ENCODE data around the gene FBLN1.
"Not testable (repeated sequence)": the region's sequence is repeated elsewhere in the genome, so short reads cannot be mapped to it uniquely, and the experiment has no call there.

Gene FBLN1

GRCh38 chr22:45599836-45600577 is 97.3 kb downstream of the FBLN1 start:
- TF ChIP-seq CTCF (IDR thresholded peaks at IDR 0.05; ENCODE audit: low read depth, low read length) = no peak
- H3K4me3 ChIP-seq (ENCODE audit: low read depth, low read length) = no peak overlapping the region

- H3K4me3 ChIP-seq (ENCODE audit: low read depth, low read length) = no peak overlapping the region
- no peak for TF ChIP-seq CTCF (IDR thresholded peaks at IDR 0.05; ENCODE audit: low read depth, low read length)
Observed at GRCh38 chr22:45600790-45601730, 98.4 kb downstream of the FBLN1 start.

- H3K4me3 ChIP-seq (ENCODE audit: low read depth, low read length) = no peak overlapping the region
- no peak for TF ChIP-seq CTCF (IDR thresholded peaks at IDR 0.05; ENCODE audit: low read depth, low read length)
Observed at GRCh38 chr22:45602004-45602733, 99.5 kb downstream of the FBLN1 start.

- TF ChIP-seq CTCF (IDR thresholded peaks at IDR 0.05; ENCODE audit: low read depth, low read length) = no peak
- no peak overlapping the region for H3K4me3 ChIP-seq (ENCODE audit: low read depth, low read length)
Observed at GRCh38 chr22:45602824-45603595, 100.3 kb downstream of the FBLN1 start.

- H3K4me3 ChIP-seq (ENCODE audit: low read depth, low read length) = no peak overlapping the region
- no peak for TF ChIP-seq CTCF (IDR thresholded peaks at IDR 0.05; ENCODE audit: low read depth, low read length)
Observed at GRCh38 chr22:45603619-45604018, 100.9 kb downstream of the FBLN1 start.

GRCh38 chr22:45608045-45608444 is 105.4 kb downstream of the FBLN1 start:
- not testable (repeated sequence) for H3K4me3 ChIP-seq (ENCODE audit: low read depth, low read length)

GRCh38 chr22:45608763-45609180 is 106.1 kb downstream of the FBLN1 start:
- no peak overlapping the region for H3K4me3 ChIP-seq (ENCODE audit: low read depth, low read length)

More at GRCh38 chr22:45608763-45609180, 106.1 kb downstream of the FBLN1 start:
- no peak for TF ChIP-seq CTCF (IDR thresholded peaks at IDR 0.05; ENCODE audit: low read depth, low read length)
